Right lobe of liver (tissue), 6 donors: ENCODE measurements around the gene C19orf85. TPM values are rescaled to one million over a fixed set of nuclear protein-coding genes. Genes with fewer than 3 reads are reported as not detected.
A peak's percentile ranks its signal among the peaks of the same experiment; 100 is the strongest.

ENCODE experiments used
- ATAC-seq, 4 donors: fragments of 200-7000 bp; cut with Tn5 transposase; one replicate each; pipeline ENCODE4 v1.9.1; 2020; ENCODE audit warnings: mild to moderate bottlenecking in 4 of 4, moderate library complexity in 4 of 4
- DNase-seq, 3 donors: peaks; one replicate each; pipeline ENCODE4 v3.0.0-alpha.2; 2020
- H3K27ac ChIP-seq, 3 donors: fragments of 200-600 bp; one replicate each; pipeline ENCODE4 v1.8.0; 2022
- H3K27me3 ChIP-seq, 2 donors: fragments of 200-600 bp; one replicate each; pipeline ENCODE4 v1.8.0; 2022
- H3K36me3 ChIP-seq, 4 donors: fragments of 200-600 bp; sonication (generic) in 1 of 4; one replicate each; pipeline versions ENCODE4 v1.5.1 to v1.8.0; 2017 to 2022; ENCODE audit warnings: control low read depth in 1 of 4
- H3K4me1 ChIP-seq, 4 donors: fragments of 200-600 bp; sonication (generic) in 1 of 4; one replicate each; pipeline versions ENCODE4 v1.5.1 to v1.8.0; 2017 to 2022; ENCODE audit warnings: control low read depth in 1 of 4
- H3K4me3 ChIP-seq, 3 donors: fragments of 200-600 bp; one replicate each; pipeline ENCODE4 v1.8.0; 2022
- H3K9me3 ChIP-seq, 4 donors: fragments of 200-600 bp; sonication (generic) in 1 of 4; one replicate each; pipeline versions ENCODE4 v1.5.1 to v1.8.0; 2017 to 2022; ENCODE audit warnings: control low read depth in 1 of 4
- CTCF ChIP-seq, 4 donors: fragments of 200-600 bp in 3 of 4; fragments of 450-650 bp in 1 of 4; IDR thresholded peaks; one replicate each; pipeline versions ENCODE4 v1.5.1 to v1.8.0; 2016 to 2022; ENCODE audit warnings: antibody characterized with exemption in 4 of 4, mild to moderate bottlenecking in 2 of 4
- POLR2A ChIP-seq: fragments of 450-650 bp; IDR thresholded peaks from one replicate; pipeline ENCODE4 v1.6.1; 2017; ENCODE audit warnings: antibody characterized with exemption, mild to moderate bottlenecking
- WGBS: methylation state at CpG from one replicate; pipeline ENCODE4 v1.1.6; 2018; ENCODE audit warnings: low coverage, low lambda C conversion rate; ENCODE audit not compliant: insufficient coverage; ENCODE audit errors: missing lambda C conversion rate; 5-methylcytosine and 5-hydroxymethylcytosine counted together
- intact Hi-C, 2 donors: fragments of 100-400 bp; cut with DNase I; formaldehyde crosslinking; loops; one replicate each; pipeline versions ENCODE4 v1.11.2 to v1.14.1; 2022
- total RNA-seq, 6 experiments: library from RNA; depleted of rRNA in 2 of 6; stranded (reverse); fragments of >200 nt in 2 of 6; fragmentation: NEBNext Ultra II Directional in 3 of 6; extraction: Animal tissue kit (Norgen Biotek cat#: 25700) in 3 of 6; gene quantifications; one replicate each; pipeline versions ENCODE4 v1.1.0 to v1.2.4, GENCODE V29; 2016 to 2023
- donor health status: DM: no; HTN: yes; CAD: no.
- donor health status: DM: no; HTN: no; CAD: no.
- donor health status: DM: no; HTN: no; CAD: no.
- donor health status: DM: no; HTN: yes; CAD: no.
- donor health status: DM: no; HTN: yes; CAD: no.

C19orf85 gene
- total RNA-seq, 6 experiments from 2014 or later = not detected

GRCh38 chr19:55472463-55472862, 7.9 kb upstream of the C19orf85 start:
- Histone ChIP-seq H3K27ac (no peak overlapping the region), H3K4me1 (peaks cover 0 to 19% (median 5%) of the 10 kb centered on the region in 4 donors), H3K4me3 (no peak overlapping the region), H3K27me3 (no peaks in the 10 kb centered on the region), H3K9me3 (no peaks in the 10 kb centered on the region), H3K36me3 (no peaks in the 10 kb centered on the region)
- ATAC-seq = no peak
- TF ChIP-seq CTCF (IDR thresholded peaks at IDR 0.05) (no peak), POLR2A (no peak)
- intact Hi-C loops = no loop called here
- peak in 1 of 3 donors; percentile 13 for DNase-seq
- 84% methylated on average over 5 of the region's 8 CpGs for WGBS

GRCh38 chr19:55471266-55471665, 6.7 kb upstream of the C19orf85 start:
- TF ChIP-seq CTCF (IDR thresholded peaks at IDR 0.05) (no peak), POLR2A (no peak)

GRCh38 chr19:55468054-55468393, 3.5 kb upstream of the C19orf85 start:
- Histone ChIP-seq H3K4me1 (peaks cover 0 to 16% (median 5%) of the 10 kb centered on the region in 4 donors), H3K27me3 (no peaks in the 10 kb centered on the region), H3K27ac (no peak overlapping the region), H3K36me3 (no peaks in the 10 kb centered on the region), H3K9me3 (no peaks in the 10 kb centered on the region), H3K4me3 (no peak overlapping the region)
- no peak for DNase-seq
- intact Hi-C loops = no loop called here
- TF ChIP-seq POLR2A = no peak
- TF ChIP-seq CTCF (IDR thresholded peaks at IDR 0.05) = peak in 1 of 4 donors; percentile 1
- WGBS = 22% methylated on average over 4 of the region's 4 CpGs
- ATAC-seq = no peak

More at GRCh38 chr19:55471266-55471665, 6.7 kb upstream of the C19orf85 start:
- DNase-seq = no peak
- Histone ChIP-seq H3K36me3 (no peaks in the 10 kb centered on the region), H3K4me1 (peaks cover 0 to 25% (median 5%) of the 10 kb centered on the region in 4 donors), H3K4me3 (no peak overlapping the region), H3K27ac (no peak overlapping the region), H3K27me3 (no peaks in the 10 kb centered on the region), H3K9me3 (no peaks in the 10 kb centered on the region)
- WGBS = 93% methylated on average over 7 of the region's 13 CpGs
- intact Hi-C loops = no loop called here
- ATAC-seq = no peak

GRCh38 chr19:55467236-55468053, 2.9 kb upstream of the C19orf85 start:
- DNase-seq = peak; percentile 77 to 82 (median 80)
- Histone ChIP-seq H3K9me3 (no peaks in the 10 kb centered on the region), H3K27me3 (no peaks in the 10 kb centered on the region), H3K4me3 (no peak overlapping the region), H3K4me1 (peaks cover 0 to 16% (median 5%) of the 10 kb centered on the region in 4 donors), H3K36me3 (no peaks in the 10 kb centered on the region), H3K27ac (peak overlapping the region in 2 of 3 donors; percentile 46 to 84)
- WGBS = 38% methylated on average over 12 of the region's 29 CpGs
- peak; percentile 14 for TF ChIP-seq POLR2A
- TF ChIP-seq CTCF (IDR thresholded peaks at IDR 0.05) = peak; percentile 98 to 100 (median 100)
- ATAC-seq = peak; percentile 90 to 99 (median 92)
- intact Hi-C loops = no loop called here
